Measurements from ENCODE around the gene RAB44.

RAB44 gene

DNA sequence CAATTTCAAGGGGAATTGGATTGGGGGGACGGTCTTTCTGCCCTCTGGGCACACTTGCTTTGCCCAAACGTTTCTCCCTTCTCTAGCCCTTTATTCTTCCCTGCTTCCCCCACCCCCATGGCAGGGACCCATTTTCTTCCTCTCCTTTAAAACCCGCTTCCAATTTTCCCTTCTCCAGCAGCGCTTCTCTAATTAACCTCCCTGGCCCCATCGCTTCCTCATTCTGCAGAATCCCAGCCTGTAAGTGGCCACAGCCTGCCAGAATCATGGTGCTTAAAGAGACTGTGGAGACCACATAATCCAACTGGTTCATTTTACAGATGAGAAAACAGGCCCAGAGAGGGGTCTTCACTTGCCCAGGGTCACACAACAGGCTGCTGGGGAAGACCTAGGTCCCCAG lies 80.2 kb downstream of the RAB44 start:
- no peak for DNase-seq

DNA sequence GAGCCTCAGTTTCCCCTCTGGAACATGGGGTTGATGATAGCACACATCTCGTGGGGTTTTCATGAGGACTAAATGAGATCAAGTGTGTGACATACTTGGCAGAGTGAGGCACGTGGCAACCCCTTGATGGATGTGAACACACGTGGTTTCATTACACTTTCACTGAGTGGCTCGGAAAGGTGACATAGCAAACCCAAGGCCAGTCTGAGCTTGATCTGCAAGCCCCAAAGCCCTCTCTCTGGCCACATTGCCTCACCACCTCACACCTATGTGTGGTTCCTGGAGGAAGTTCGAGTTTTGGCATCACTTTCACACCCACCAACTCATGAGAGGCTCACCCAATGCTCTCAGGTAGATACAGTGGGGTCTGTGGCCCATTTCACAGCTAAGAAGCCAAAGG lies 81.6 kb downstream of the RAB44 start:
- no peak for DNase-seq

DNA sequence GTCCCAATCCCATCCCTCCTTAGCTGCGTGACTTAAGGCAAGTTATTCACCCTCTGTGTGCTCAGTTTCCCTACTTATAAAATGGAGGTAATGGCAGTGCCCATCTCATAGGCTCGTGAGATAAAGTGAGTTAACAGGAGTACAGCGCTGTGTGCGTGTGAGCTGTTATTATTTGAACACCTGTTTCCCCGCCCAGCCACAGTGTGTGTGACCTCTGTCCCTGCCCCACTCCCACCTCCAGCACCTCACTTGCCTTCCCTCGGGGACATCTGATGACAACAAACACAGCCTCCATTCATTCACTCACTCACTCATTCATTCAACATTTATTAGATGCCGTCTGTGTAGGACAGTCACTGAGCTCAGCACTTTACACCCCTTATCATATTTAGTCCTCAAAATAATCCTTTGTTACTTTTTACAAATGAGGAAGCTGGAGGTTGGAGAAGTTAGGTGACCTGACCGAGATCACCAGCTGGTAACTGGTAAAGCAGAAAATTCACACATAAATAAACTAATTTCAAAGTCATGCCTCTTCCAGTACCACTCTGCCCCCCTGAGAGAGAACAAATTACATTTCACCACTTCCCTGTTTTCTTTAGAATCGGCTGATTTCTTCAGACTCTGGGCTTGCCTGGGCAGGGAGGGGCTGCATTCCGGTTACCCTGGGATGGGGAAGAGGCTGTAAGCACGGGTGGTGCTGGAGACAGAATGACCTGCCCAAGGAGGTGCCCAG lies 83.0 kb downstream of the RAB44 start:
- DNase-seq: no peak

DNA sequence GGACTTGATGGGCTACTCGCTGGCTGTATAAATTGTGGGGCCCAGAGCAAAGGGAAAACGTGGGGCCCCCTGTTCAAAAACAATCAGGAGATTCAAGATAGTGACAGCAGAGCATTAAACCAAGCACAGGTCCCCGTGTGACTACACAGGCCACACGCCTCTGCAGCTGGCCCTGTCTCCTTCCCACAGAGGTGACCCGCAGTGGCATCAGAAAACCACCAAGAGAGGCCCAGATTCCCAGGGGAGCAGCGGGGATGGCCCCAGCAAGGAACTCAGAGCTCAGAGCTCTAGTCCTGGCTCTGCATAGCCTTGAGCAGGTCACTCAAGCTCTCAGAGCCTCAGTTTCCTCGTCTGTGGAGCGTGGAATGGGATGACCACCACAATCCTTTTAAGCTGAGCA lies 84.0 kb downstream of the RAB44 start:
- no peak for DNase-seq
